Glomerular endothelial cell (primary cell): ENCODE data around the gene PPP2R5C. TPM values are rescaled to one million over a fixed set of nuclear protein-coding genes. Genes with fewer than 3 reads are reported as not detected.
"Not testable (repeated sequence)": the region's sequence is repeated elsewhere in the genome, so short reads cannot be mapped to it uniquely, and the experiment has no call there.

Experiments used
- DNase-seq: peaks from one replicate; pipeline ENCODE4 v3.0.0-alpha.2; 2011; ENCODE audit warnings: low read depth, low spot score; ENCODE audit errors: extremely low read depth
- total RNA-seq: library from RNA; depleted of rRNA; stranded (reverse); fragments of >200 nt; gene quantifications from 2 replicates; pipeline ENCODE4 v1.2.3, GENCODE V29; 2015

The PPP2R5C gene
- total RNA-seq, 1 donor from 2014 or later = 66.9 TPM

- no peak for DNase-seq
Observed at GRCh38 chr14:101961746-101962502, 200.4 kb downstream of the PPP2R5C start.

- DNase-seq = no peak
Observed at GRCh38 chr14:101962503-101962874, 201.0 kb downstream of the PPP2R5C start.

- no peak for DNase-seq
Observed at GRCh38 chr14:101963052-101963451, 201.5 kb downstream of the PPP2R5C start.

GRCh38 chr14:101963656-101964296, 202.3 kb downstream of the PPP2R5C start:
- DNase-seq = no peak

GRCh38 chr14:101964297-101965180, 203.0 kb downstream of the PPP2R5C start, which contains the start of gene DYNC1H1:
DYNC1H1 (plus strand) TSS chr14:101964573; CDS start chr14:101964692, 119 bp downstream.
- DNase-seq = no peak

- DNase-seq = no peak
Observed at GRCh38 chr14:101965181-101965544, 203.7 kb downstream of the PPP2R5C start.

- no peak for DNase-seq
Observed at GRCh38 chr14:101965770-101966722, 204.5 kb downstream of the PPP2R5C start.

- no peak for DNase-seq
Observed at GRCh38 chr14:101966742-101967141, 205.2 kb downstream of the PPP2R5C start.

GRCh38 chr14:101968186-101968585, 206.7 kb downstream of the PPP2R5C start:
- no peak for DNase-seq

- DNase-seq = no peak
Observed at GRCh38 chr14:101969481-101969880, 208.0 kb downstream of the PPP2R5C start.

GRCh38 chr14:101970830-101971400, 209.4 kb downstream of the PPP2R5C start:
- DNase-seq = no peak

- DNase-seq = not testable (repeated sequence)
Observed at GRCh38 chr14:101971458-101971857, 209.9 kb downstream of the PPP2R5C start.

- peak; percentile 98 for DNase-seq
Observed at GRCh38 chr14:101972126-101972866, 210.8 kb downstream of the PPP2R5C start.

- no peak for DNase-seq
Observed at GRCh38 chr14:101973356-101973755, 211.8 kb downstream of the PPP2R5C start.

GRCh38 chr14:101975231-101975630, 213.7 kb downstream of the PPP2R5C start:
- DNase-seq = no peak
